ENCODE results near the gene PARVB.

DNA sequence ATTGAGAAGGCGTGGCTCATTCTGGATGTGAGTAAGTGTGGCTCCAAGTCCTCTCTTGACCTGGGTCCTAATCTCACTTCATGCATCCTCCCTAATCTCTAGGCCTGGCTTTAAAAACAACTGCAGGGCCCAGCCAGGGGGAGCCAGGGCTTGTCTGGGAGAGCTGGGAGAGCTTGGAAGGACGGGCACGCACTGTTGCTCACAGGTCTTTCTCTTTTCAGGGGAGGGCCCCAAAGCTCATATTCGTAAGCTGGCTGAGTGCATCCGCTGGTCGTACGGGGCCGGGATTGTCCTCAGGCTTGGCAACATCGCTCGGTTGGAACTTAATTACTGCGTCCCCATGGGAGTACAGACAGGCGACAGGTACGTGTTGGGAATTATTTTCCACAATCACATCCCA is 34.1 kb upstream of the PARVB start:
- TF ChIP-seq, protein P1, sequence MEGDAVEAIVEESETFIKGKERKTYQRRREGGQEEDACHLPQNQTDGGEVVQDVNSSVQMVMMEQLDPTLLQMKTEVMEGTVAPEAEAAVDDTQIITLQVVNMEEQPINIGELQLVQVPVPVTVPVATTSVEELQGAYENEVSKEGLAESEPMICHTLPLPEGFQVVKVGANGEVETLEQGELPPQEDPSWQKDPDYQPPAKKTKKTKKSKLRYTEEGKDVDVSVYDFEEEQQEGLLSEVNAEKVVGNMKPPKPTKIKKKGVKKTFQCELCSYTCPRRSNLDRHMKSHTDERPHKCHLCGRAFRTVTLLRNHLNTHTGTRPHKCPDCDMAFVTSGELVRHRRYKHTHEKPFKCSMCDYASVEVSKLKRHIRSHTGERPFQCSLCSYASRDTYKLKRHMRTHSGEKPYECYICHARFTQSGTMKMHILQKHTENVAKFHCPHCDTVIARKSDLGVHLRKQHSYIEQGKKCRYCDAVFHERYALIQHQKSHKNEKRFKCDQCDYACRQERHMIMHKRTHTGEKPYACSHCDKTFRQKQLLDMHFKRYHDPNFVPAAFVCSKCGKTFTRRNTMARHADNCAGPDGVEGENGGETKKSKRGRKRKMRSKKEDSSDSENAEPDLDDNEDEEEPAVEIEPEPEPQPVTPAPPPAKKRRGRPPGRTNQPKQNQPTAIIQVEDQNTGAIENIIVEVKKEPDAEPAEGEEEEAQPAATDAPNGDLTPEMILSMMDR (IDR thresholded peaks at IDR 0.05) = no peak
- TF ChIP-seq POLR2A (IDR thresholded peaks at IDR 0.05) = no peak

All from esophagus squamous epithelium (tissue), 4 donors.